Body of pancreas (tissue), 4 donors: ENCODE results near the gene KLF7.
"Not testable (repeated sequence)": the region's sequence is repeated elsewhere in the genome, so short reads cannot be mapped to it uniquely, and the experiment has no call there.

ENCODE experiments used
- POLR2A ChIP-seq, 3 donors: fragments of 450-650 bp; IDR thresholded peaks; one replicate each; pipeline ENCODE4 v1.6.1; 2016; ENCODE audit warnings: antibody characterized with exemption in 3 of 3, mild to moderate bottlenecking in 2 of 3
- TF ChIP-seq, protein P1 (sequence below), 7 experiments: fragments of 450-650 bp in 4 of 7; fragments of 200-600 bp in 3 of 7; sonication (generic) in 3 of 7; IDR thresholded peaks; one replicate each; pipeline ENCODE4 v1.5.1; 2016 to 2019; ENCODE audit warnings: antibody characterized with exemption in 7 of 7

DNA sequence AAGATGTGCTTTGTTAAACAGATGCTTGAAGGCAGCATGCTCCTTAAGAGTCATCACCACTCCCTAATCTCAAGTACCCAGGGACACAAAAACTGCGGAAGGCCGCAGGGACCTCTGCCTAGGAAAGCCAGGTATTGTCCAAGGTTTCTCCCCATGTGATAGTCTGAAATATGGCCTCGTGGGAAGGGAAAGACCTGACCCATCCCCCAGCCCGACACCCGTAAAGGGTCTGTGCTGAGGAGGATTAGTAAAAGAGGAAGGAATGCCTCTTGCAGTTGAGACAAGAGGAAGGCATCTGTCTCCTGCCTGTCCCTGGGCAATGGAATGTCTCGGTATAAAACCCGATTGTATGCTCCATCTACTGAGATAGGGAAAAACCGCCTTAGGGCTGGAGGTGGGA is 128.7 kb downstream of the KLF7 start:
- TF ChIP-seq, protein P1, sequence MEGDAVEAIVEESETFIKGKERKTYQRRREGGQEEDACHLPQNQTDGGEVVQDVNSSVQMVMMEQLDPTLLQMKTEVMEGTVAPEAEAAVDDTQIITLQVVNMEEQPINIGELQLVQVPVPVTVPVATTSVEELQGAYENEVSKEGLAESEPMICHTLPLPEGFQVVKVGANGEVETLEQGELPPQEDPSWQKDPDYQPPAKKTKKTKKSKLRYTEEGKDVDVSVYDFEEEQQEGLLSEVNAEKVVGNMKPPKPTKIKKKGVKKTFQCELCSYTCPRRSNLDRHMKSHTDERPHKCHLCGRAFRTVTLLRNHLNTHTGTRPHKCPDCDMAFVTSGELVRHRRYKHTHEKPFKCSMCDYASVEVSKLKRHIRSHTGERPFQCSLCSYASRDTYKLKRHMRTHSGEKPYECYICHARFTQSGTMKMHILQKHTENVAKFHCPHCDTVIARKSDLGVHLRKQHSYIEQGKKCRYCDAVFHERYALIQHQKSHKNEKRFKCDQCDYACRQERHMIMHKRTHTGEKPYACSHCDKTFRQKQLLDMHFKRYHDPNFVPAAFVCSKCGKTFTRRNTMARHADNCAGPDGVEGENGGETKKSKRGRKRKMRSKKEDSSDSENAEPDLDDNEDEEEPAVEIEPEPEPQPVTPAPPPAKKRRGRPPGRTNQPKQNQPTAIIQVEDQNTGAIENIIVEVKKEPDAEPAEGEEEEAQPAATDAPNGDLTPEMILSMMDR (IDR thresholded peaks at IDR 0.05), result not testable (repeated sequence)
- TF ChIP-seq POLR2A (IDR thresholded peaks at IDR 0.05), result not testable (repeated sequence)
